Panc1 (cell line): ENCODE measurements around the gene CDK5.
"Not testable (repeated sequence)": the region's sequence is repeated elsewhere in the genome, so short reads cannot be mapped to it uniquely, and the experiment has no call there.

Experiments used
- CTCF ChIP-seq: fragments of 450-650 bp; IDR thresholded peaks from 2 replicates; pipeline ENCODE4 v1.5.1; 2017; ENCODE audit warnings: mild to moderate bottlenecking
- POLR2AphosphoS5 ChIP-seq: IDR thresholded peaks from 2 replicates; pipeline ENCODE4 v1.6.1; 2012; ENCODE audit warnings: mild to moderate bottlenecking, low read depth, low read length, moderate library complexity

DNA sequence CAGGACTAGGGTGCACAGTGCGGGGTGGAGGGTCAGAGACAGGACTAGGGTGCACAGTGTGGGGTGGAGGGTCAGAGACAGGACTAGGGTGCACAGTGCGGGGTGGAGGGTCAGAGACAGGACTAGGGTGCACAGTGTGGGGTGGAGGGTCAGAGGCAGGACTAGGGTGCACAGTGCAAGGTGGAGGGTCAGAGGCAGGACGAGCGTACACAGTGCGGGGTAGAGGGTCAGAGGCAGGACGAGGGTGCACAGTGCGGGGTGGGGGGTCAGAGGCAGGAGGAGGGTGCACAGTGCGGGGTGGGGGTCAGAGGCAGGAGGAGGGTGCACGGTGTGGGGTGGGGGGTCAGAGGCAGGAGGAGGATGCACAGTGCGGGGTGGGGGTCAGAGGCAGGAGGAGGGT, 14.2 kb downstream of the CDK5 start:
- TF ChIP-seq CTCF, POLR2AphosphoS5: not testable (repeated sequence)
